ENCODE data around the gene CCDC136. TPM values are rescaled to one million over a fixed set of nuclear protein-coding genes. Genes with fewer than 3 reads are reported as not detected.

Gene CCDC136
- total and polyA plus RNA-seq, 10 donors: 0.77 to 9.8 (median 4.5) TPM

DNA sequence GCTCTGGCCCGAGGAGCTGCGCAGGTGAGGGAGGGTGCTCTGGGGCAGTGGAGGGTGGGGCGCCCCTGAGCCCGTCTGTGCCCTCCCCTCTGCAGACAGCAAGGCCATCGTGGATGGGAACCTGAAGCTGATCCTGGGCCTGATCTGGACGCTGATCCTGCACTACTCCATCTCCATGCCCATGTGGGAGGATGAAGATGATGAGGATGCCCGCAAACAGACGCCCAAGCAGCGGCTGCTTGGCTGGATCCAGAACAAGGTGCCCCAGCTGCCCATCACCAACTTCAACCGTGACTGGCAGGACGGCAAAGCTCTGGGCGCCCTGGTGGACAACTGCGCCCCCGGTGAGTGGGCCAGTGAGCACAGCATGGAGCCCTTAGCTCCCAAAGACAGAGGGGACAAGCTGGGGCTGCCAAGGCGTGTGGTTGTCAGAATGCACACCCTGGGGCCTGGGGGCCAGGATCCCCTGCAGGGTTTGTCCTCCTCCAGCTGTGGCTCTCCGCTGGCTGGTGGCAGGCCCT is 43.5 kb downstream of the CCDC136 start:
- no peaks in the 10 kb centered on the region for H3K36me3 ChIP-seq
- H3K27me3 ChIP-seq (replicated peaks in 1 of 7): peaks cover 4 to 36% (median 28%) of the 10 kb centered on the region in 7 donors
- H3K9me3 ChIP-seq: no peaks in the 10 kb centered on the region
- intact Hi-C loops (cut with DNase I; ENCODE audit: low total_unique reads): no loop called here
- TF ChIP-seq POLR2A (IDR thresholded peaks at IDR 0.05): no peak
- TF ChIP-seq, protein P1, sequence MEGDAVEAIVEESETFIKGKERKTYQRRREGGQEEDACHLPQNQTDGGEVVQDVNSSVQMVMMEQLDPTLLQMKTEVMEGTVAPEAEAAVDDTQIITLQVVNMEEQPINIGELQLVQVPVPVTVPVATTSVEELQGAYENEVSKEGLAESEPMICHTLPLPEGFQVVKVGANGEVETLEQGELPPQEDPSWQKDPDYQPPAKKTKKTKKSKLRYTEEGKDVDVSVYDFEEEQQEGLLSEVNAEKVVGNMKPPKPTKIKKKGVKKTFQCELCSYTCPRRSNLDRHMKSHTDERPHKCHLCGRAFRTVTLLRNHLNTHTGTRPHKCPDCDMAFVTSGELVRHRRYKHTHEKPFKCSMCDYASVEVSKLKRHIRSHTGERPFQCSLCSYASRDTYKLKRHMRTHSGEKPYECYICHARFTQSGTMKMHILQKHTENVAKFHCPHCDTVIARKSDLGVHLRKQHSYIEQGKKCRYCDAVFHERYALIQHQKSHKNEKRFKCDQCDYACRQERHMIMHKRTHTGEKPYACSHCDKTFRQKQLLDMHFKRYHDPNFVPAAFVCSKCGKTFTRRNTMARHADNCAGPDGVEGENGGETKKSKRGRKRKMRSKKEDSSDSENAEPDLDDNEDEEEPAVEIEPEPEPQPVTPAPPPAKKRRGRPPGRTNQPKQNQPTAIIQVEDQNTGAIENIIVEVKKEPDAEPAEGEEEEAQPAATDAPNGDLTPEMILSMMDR (IDR thresholded peaks at IDR 0.05 in 8 of 11, conservative IDR thresholded peaks at IDR 0.05 in 3 of 11): no peak
- no peak for TF ChIP-seq POLR2AphosphoS5 (IDR thresholded peaks at IDR 0.05)
- no peak overlapping the region for H3K27ac ChIP-seq
- DNase-seq: no peak
- WGBS, 5 donors: 85 to 96% (median 90%) methylated on average over 11 to 16 of the region's 16 CpGs
- no peak overlapping the region for H3K4me3 ChIP-seq
- peaks cover 11 to 29% (median 19%) of the 10 kb centered on the region in 6 donors for H3K4me1 ChIP-seq

DNA sequence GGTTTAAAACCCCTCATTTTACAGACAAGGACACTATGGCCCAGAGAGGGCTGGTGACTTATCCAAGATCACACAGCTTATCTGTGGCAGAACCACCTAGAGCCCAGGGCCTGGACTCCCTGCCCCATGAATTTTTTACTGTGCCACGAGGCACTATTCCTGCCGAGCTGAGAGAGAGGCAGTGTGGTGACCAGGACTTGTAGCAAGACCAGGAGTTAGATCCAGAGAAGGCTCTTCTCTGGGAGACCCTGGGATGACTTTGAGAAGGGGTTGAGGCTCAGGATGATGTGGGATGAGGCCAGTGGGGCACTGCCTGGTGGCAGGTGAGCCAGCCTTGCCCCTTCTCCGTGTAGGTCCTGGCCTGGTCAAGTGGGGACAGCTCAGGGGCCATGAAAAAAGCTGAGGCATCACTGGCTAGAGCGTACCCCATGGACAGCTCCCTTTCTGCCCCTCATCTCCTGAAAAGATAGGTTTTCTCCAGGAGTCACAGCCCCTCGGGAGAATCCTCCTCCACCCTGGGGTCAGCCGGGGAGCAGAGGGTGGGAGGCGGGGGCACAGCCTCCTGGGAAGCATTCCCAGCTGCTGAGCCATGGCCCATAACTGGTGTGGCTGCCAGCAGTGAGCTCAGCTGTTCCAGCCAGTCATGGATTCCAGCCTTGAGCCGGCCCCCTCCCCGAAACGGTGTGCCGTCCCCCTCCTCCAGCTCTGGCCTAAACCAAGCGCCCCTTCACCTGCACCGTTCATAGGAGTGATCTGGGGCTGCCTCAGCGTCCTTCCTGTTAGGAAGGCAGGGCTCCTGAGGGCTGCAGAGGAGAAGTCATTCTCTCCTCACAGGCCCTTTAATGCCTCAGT is 44.2 kb downstream of the CCDC136 start:
- Histone ChIP-seq H3K36me3 (no peaks in the 10 kb centered on the region), H3K4me1 (peaks cover 4 to 22% (median 12%) of the 10 kb centered on the region in 6 donors), H3K27me3 (replicated peaks in 1 of 7) (peaks cover 0 to 29% (median 21%) of the 10 kb centered on the region in 7 donors), H3K27ac (no peak overlapping the region), H3K9me3 (no peaks in the 10 kb centered on the region), H3K4me3 (no peak overlapping the region)
- intact Hi-C loops (cut with DNase I; ENCODE audit: low total_unique reads): no loop called here
- 64 to 88% (median 84%) methylated on average over 9 to 14 of the region's 14 CpGs for WGBS, 5 donors
- no peak for TF ChIP-seq POLR2AphosphoS5 (IDR thresholded peaks at IDR 0.05)
- TF ChIP-seq POLR2A (IDR thresholded peaks at IDR 0.05): no peak
- TF ChIP-seq, protein P1 (IDR thresholded peaks at IDR 0.05 in 8 of 11, conservative IDR thresholded peaks at IDR 0.05 in 3 of 11): no peak
- DNase-seq: no peak

DNA sequence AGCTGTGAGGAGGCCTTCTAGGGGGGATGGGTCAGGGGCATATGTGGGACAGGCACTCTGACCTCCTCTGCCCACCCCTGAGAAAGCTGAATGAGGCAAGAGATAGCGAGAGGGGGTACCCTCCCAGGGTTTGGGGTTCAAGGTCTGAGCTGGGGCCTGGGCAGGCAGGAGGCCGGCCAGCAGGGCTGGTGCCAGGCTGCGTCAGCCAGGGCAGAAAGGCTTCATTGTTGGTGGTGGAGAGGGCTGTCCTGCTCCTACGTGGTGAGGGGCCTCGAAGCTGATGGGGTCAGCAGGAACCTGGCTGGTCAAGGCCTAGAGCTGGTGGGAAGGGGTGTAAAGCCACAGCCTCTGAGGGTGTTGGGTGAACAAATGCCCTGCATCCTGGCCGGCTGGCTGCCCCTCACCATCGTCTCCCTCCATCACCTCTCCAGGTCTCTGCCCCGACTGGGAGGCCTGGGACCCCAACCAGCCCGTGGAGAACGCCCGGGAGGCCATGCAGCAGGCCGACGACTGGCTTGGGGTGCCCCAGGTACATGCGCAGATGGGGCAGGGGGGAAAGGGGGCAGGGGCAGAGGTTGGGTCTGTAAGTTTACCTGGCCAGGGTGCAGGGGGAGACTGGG is 45.1 kb downstream of the CCDC136 start:
- intact Hi-C loops (cut with DNase I; ENCODE audit: low total_unique reads): no loop called here
- 82 to 97% (median 90%) methylated on average over 12 to 14 of the region's 14 CpGs for WGBS, 5 donors
- TF ChIP-seq POLR2AphosphoS5 (IDR thresholded peaks at IDR 0.05): no peak
- no peak for TF ChIP-seq POLR2A (IDR thresholded peaks at IDR 0.05)
- TF ChIP-seq, protein P1 (IDR thresholded peaks at IDR 0.05 in 8 of 11, conservative IDR thresholded peaks at IDR 0.05 in 3 of 11): no peak
- H3K27me3 ChIP-seq (replicated peaks in 1 of 7): peaks cover 0 to 21% (median 13%) of the 10 kb centered on the region in 7 donors
- H3K9me3 ChIP-seq: no peaks in the 10 kb centered on the region
- peaks cover 0 to 15% (median 6%) of the 10 kb centered on the region in 6 donors for H3K4me1 ChIP-seq
- no peaks in the 10 kb centered on the region for H3K36me3 ChIP-seq
- H3K4me3 ChIP-seq: no peak overlapping the region
- DNase-seq: no peak
- no peak overlapping the region for H3K27ac ChIP-seq

DNA sequence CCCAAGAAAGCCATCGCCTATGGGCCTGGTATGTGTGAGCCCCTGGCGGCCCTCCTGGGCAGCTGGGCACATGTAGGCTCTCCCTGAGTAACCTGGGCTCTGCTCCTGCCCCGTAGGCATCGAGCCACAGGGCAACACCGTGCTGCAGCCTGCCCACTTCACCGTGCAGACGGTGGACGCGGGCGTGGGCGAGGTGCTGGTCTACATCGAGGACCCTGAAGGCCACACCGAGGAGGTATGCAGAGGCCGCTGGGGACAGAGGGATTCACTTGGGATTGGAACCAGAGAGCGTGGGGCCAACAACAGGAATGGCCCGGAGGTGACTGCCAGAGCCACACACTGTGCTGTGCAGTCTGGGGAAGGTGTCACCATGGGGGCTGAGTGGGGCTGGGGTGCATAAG is 45.8 kb downstream of the CCDC136 start:
- Histone ChIP-seq H3K27ac (no peak overlapping the region), H3K4me1 (peaks cover 0 to 14% (median 4%) of the 10 kb centered on the region in 6 donors), H3K9me3 (no peaks in the 10 kb centered on the region), H3K36me3 (no peaks in the 10 kb centered on the region), H3K4me3 (no peak overlapping the region), H3K27me3 (replicated peaks in 1 of 7) (peaks cover 0 to 14% (median 7%) of the 10 kb centered on the region in 7 donors)
- no peak for DNase-seq
- TF ChIP-seq POLR2A (IDR thresholded peaks at IDR 0.05) (no peak), POLR2AphosphoS5 (IDR thresholded peaks at IDR 0.05) (no peak)
- TF ChIP-seq, protein P1 (IDR thresholded peaks at IDR 0.05 in 8 of 11, conservative IDR thresholded peaks at IDR 0.05 in 3 of 11): no peak
- intact Hi-C loops (cut with DNase I; ENCODE audit: low total_unique reads): no loop called here
- WGBS, 5 donors: 93 to 96% (median 95%) methylated on average over 14 to 16 of the region's 16 CpGs
